ENCODE results near the gene GJA10.
"Not testable (repeated sequence)": the region's sequence is repeated elsewhere in the genome, so short reads cannot be mapped to it uniquely, and the experiment has no call there.

The GJA10 gene

GRCh38 chr6:89894169-89894568, at the start of gene GJA10:
Gene GJA10 (plus strand): TSS chr6:89894469. CDS start chr6:89894469, 0 bp downstream.
- no peak within 1 kb of the TSS for H3K9ac ChIP-seq (ENCODE audit: low read depth, low read length)
- H3K9me3 ChIP-seq (ENCODE audit: control insufficient read depth, insufficient read depth, low read length), result no peaks in the 10 kb centered on the region

DNA sequence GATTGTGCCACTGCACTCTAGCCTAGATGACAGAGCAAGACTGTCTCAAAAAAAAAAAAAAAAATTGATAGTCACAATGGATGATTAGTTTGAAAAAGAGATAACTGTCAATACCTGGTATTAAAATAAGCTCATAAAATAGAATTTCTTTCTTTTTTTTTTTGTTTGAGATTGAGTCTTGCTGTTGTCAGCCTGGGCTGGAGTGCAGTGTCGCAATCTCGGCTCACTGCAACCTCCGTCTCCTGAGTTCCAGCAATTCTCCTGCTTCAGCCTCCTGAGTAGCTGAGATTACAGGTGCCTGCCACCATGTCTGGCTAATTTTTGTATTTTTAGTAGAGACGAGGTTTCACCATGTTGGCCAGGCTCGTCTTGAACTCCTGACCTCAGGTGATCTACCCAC, 46.8 kb upstream of the GJA10 start:
- H3K9ac ChIP-seq (ENCODE audit: low read depth, low read length); H3K36me3 ChIP-seq (ENCODE audit: insufficient read depth, low read length); H3K4me1 ChIP-seq (ENCODE audit: insufficient read depth, low read length); H3K9me3 ChIP-seq (ENCODE audit: control insufficient read depth, insufficient read depth, low read length): not testable (repeated sequence)

More at GRCh38 chr6:89894169-89894568, at the start of gene GJA10:
- H3K4me1 ChIP-seq (ENCODE audit: insufficient read depth, low read length), result peaks cover 13% of the 10 kb centered on the region
- no peaks in the 10 kb centered on the region for H3K36me3 ChIP-seq (ENCODE audit: insufficient read depth, low read length)

- no peak overlapping the region for H3K9ac ChIP-seq (ENCODE audit: low read depth, low read length)
- no peaks in the 10 kb centered on the region for H3K4me1 ChIP-seq (ENCODE audit: insufficient read depth, low read length)
- no peaks in the 10 kb centered on the region for H3K9me3 ChIP-seq (ENCODE audit: control insufficient read depth, insufficient read depth, low read length)
- H3K36me3 ChIP-seq (ENCODE audit: insufficient read depth, low read length), result peaks cover 8% of the 10 kb centered on the region
These were observed 41.2 kb upstream of the GJA10 start for GRCh38 chr6:89853068-89853467.

GRCh38 chr6:89858041-89858440, 36.2 kb upstream of the GJA10 start:
- no peak overlapping the region for H3K9ac ChIP-seq (ENCODE audit: low read depth, low read length)
- no peaks in the 10 kb centered on the region for H3K9me3 ChIP-seq (ENCODE audit: control insufficient read depth, insufficient read depth, low read length)
- H3K36me3 ChIP-seq (ENCODE audit: insufficient read depth, low read length), result peaks cover 23% of the 10 kb centered on the region

GRCh38 chr6:89859744-89860143, 34.5 kb upstream of the GJA10 start:
- H3K9me3 ChIP-seq (ENCODE audit: control insufficient read depth, insufficient read depth, low read length), result no peaks in the 10 kb centered on the region
- no peak overlapping the region for H3K9ac ChIP-seq (ENCODE audit: low read depth, low read length)
- H3K4me1 ChIP-seq (ENCODE audit: insufficient read depth, low read length), result no peaks in the 10 kb centered on the region
- H3K36me3 ChIP-seq (ENCODE audit: insufficient read depth, low read length), result peaks cover 28% of the 10 kb centered on the region

More at GRCh38 chr6:89858041-89858440, 36.2 kb upstream of the GJA10 start:
- H3K4me1 ChIP-seq (ENCODE audit: insufficient read depth, low read length), result no peaks in the 10 kb centered on the region

GRCh38 chr6:89862273-89862672, 32.0 kb upstream of the GJA10 start:
- Histone ChIP-seq H3K9me3 (ENCODE audit: control insufficient read depth, insufficient read depth, low read length) (no peaks in the 10 kb centered on the region; the same call in 1 of the 2 replicates), H3K4me1 (ENCODE audit: insufficient read depth, low read length) (no peaks in the 10 kb centered on the region), H3K9ac (ENCODE audit: low read depth, low read length) (no peak overlapping the region), H3K36me3 (ENCODE audit: insufficient read depth, low read length) (peaks cover 31% of the 10 kb centered on the region)

DNA sequence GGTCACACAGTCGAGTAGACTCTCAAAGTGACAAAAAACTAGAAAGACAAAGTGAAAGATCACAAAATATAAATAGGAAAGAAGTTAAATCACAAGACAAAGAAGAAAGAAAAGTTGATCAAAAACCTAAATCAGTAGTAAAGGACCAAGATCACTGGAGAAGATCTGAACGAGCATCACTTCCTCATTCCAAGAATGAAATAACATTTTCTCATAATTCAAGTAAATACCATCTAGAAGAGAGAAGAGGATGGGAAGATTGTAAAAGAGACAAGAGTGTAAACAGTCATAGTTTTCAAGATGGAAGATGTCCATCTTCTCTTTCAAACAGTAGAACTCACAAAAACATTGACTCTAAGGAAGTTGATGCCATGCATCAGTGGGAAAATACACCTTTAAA, 31.6 kb upstream of the GJA10 start:
- no peaks in the 10 kb centered on the region for H3K4me1 ChIP-seq (ENCODE audit: insufficient read depth, low read length)
- no peak overlapping the region for H3K9ac ChIP-seq (ENCODE audit: low read depth, low read length)
- no peaks in the 10 kb centered on the region; the same call in 1 of the 2 replicates for H3K9me3 ChIP-seq (ENCODE audit: control insufficient read depth, insufficient read depth, low read length)

DNA sequence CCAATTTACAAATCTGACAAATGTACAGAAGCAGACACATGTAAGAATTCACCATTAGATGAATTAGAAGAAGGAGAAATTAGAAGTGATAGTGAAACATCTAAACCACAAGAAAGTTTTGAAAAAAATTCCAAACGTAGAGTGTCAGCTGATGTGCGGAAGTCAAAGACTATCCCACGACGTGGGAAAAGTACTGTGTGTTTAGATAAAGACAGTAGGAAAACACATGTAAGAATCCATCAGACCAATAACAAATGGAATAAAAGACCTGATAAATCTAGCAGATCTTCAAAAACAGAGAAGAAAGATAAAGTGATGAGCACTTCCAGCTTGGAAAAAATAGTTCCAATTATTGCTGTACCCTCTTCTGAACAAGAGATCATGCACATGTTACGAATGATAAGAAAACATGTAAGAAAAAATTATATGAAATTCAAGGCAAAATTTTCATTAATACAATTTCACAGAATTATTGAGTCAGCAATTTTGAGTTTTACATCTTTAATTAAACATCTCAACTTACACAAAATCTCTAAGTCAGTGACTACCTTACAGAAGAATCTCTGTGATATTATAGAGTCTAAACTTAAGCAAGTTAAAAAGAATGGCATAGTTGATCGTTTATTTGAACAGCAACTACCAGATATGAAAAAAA, 28.1 kb upstream of the GJA10 start:
- Histone ChIP-seq H3K4me1 (ENCODE audit: insufficient read depth, low read length) (no peaks in the 10 kb centered on the region), H3K9ac (ENCODE audit: low read depth, low read length) (no peak overlapping the region), H3K9me3 (ENCODE audit: control insufficient read depth, insufficient read depth, low read length) (no peaks in the 10 kb centered on the region; the same call in 1 of the 2 replicates), H3K36me3 (ENCODE audit: insufficient read depth, low read length) (peaks cover 32% of the 10 kb centered on the region)

More for the DNA sequence above, 31.6 kb upstream of the GJA10 start:
- peaks cover 32% of the 10 kb centered on the region for H3K36me3 ChIP-seq (ENCODE audit: insufficient read depth, low read length)

DNA sequence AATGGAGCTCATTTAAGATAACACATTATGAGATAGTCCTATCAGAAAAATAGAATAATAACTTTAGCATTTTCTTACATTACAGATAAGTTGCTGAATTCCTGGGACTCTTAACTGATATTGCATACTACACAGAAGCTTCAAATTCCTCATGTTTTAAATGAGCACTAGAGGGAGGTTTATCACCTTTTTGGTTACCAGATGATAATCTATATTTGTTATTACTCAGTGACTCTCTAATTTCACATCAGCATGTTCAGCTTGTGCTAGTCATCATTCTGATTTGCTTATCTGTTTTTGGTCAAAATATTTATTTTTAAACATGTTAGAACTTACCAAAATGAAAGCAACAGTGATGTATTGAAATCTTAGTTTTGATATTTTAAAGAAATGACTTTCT, 20.5 kb upstream of the GJA10 start:
- Histone ChIP-seq H3K9ac (ENCODE audit: low read depth, low read length) (no peak overlapping the region), H3K36me3 (ENCODE audit: insufficient read depth, low read length) (peaks cover 12% of the 10 kb centered on the region), H3K4me1 (ENCODE audit: insufficient read depth, low read length) (no peaks in the 10 kb centered on the region), H3K9me3 (ENCODE audit: control insufficient read depth, insufficient read depth, low read length) (no peaks in the 10 kb centered on the region)

DNA sequence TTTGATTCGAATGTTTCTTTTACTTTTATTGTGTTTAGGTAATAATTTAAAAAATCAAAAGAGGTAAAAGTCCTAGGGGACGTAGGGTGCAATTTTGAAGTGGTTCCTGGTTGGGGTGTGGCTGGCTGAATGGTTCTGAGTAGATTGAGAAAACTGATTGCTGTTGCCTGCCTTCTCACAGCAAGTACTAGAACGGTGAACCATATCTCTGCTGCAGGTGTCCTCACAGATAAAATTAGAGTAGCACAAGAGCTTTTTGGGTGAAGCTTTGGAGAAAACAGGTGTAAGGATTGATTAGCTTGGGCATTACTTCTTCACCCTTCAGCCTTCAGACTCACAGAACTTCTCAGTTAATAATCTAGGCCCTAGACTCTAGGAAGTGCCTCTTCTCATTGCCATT, 19.8 kb upstream of the GJA10 start:
- no peaks in the 10 kb centered on the region for H3K4me1 ChIP-seq (ENCODE audit: insufficient read depth, low read length)
- H3K9me3 ChIP-seq (ENCODE audit: control insufficient read depth, insufficient read depth, low read length), result no peaks in the 10 kb centered on the region
- no peak overlapping the region for H3K9ac ChIP-seq (ENCODE audit: low read depth, low read length)
- peaks cover 12% of the 10 kb centered on the region for H3K36me3 ChIP-seq (ENCODE audit: insufficient read depth, low read length)

- H3K36me3 ChIP-seq (ENCODE audit: insufficient read depth, low read length), result no peaks in the 10 kb centered on the region
These were observed 7.7 kb upstream of the GJA10 start for GRCh38 chr6:89886378-89887120.

GRCh38 chr6:89887452-89888137, 6.7 kb upstream of the GJA10 start:
- H3K36me3 ChIP-seq (ENCODE audit: insufficient read depth, low read length), result no peaks in the 10 kb centered on the region

More at GRCh38 chr6:89886378-89887120, 7.7 kb upstream of the GJA10 start:
- Histone ChIP-seq H3K9ac (ENCODE audit: low read depth, low read length) (no peak overlapping the region), H3K4me1 (ENCODE audit: insufficient read depth, low read length) (peaks cover 1% of the 10 kb centered on the region; the same call in 1 of the 2 replicates), H3K9me3 (ENCODE audit: control insufficient read depth, insufficient read depth, low read length) (no peaks in the 10 kb centered on the region)

DNA sequence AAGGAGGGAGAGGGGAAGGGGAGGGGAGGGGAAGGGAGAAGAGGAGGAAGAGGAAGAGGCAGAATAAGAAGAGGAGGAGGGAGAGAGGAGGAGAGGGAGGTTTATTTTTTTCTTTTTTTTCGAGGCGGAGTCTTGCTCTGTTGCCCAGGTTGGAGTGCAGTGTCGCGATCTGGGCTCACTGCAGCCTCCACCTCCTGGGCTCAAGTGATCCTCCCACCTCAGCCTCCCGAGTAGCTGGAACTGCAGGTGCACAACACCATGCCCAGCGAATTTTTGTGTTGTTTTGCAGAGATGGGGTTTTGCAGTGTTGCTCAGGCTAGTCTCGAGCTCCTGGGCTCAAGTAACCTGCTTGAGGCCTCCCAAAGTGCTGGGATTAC, 6.1 kb upstream of the GJA10 start:
- Histone ChIP-seq H3K36me3 (ENCODE audit: insufficient read depth, low read length) (no peaks in the 10 kb centered on the region), H3K4me1 (ENCODE audit: insufficient read depth, low read length) (peaks cover 4% of the 10 kb centered on the region; the same call in 1 of the 2 replicates), H3K9me3 (ENCODE audit: control insufficient read depth, insufficient read depth, low read length) (no peaks in the 10 kb centered on the region), H3K9ac (ENCODE audit: low read depth, low read length) (no peak overlapping the region)

More at GRCh38 chr6:89887452-89888137, 6.7 kb upstream of the GJA10 start:
- H3K9ac ChIP-seq (ENCODE audit: low read depth, low read length), result no peak overlapping the region
- H3K4me1 ChIP-seq (ENCODE audit: insufficient read depth, low read length), result peaks cover 4% of the 10 kb centered on the region; the same call in 1 of the 2 replicates
- H3K9me3 ChIP-seq (ENCODE audit: control insufficient read depth, insufficient read depth, low read length), result no peaks in the 10 kb centered on the region

DNA sequence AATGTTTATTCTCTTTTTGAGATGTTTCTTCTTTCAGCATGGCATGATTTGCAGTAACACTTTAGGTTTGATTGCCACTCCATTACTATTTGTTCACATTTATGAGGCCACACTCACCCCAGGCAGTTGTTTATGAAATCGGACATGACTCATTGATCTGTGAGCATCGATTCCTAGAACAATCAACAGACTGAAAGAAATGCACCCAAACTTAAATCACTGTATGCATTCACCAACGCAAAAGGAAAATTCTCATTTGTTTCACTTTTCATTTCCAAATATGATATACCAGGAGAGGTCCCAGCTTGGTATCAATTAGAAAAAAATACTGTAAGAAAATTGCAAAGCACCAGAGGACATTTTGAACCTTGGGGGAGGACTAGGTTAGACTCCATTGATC, 5.4 kb upstream of the GJA10 start:
- no peak overlapping the region for H3K9ac ChIP-seq (ENCODE audit: low read depth, low read length)
- no peaks in the 10 kb centered on the region for H3K9me3 ChIP-seq (ENCODE audit: control insufficient read depth, insufficient read depth, low read length)
- no peaks in the 10 kb centered on the region for H3K36me3 ChIP-seq (ENCODE audit: insufficient read depth, low read length)
- peaks cover 4% of the 10 kb centered on the region; the same call in 1 of the 2 replicates for H3K4me1 ChIP-seq (ENCODE audit: insufficient read depth, low read length)
